CD1c-positive myeloid dendritic cell (primary cell): ENCODE results near the gene ADNP2.
"Not testable (repeated sequence)": the region's sequence is repeated elsewhere in the genome, so short reads cannot be mapped to it uniquely, and the experiment has no call there.

Source experiments
- DNase-seq: peaks from one replicate; pipeline ENCODE4 v3.0.0-alpha.2; 2016; ENCODE audit errors: extremely low spot score

The ADNP2 gene

DNA sequence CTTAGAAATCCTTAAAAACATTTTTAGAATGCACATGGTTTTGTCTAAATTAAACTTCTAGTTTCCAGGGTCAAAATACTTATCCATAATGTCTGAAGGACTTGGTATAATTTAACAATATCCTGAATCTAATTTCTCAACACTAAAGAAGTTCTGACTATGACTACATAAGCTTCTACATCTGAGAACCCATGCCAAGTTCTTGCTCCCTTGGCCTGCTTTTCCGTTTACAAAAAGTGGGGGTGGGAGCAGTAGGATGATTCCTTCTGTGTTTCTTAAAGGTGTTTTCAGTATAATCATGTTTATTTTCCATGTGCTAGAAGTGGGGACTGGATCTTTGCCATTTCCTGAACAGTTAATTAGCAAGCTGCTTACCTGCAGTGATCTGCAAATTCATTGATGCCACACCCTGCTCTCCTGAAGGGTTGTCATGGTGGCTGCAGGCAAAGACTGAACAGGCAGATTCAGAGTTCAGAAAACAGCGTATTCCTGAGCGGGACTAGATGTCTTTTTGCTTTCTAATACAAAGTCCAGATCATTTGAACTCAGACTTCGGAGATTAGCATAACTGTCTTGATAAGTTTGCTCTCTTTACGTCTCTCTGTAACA lies 36.2 kb downstream of the ADNP2 start:
- DNase-seq, result no peak

DNA sequence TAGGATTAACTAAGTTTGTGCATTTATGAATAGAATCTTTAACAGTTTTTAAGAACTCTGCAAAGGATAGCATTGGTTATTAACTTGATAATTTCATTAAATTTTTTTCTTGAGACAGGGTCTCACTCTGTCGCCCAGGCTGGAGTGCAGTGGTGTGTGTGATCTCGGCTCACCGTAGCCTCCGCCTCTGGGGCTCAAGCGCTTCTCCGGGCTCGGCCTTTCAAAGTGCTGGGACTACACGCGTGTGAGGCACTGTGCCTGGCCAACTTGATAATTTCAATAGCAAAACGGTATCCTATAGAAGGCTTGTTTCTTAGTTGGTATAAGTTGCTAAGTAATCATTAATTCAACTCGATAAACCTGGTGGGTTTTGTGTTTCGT lies 38.0 kb downstream of the ADNP2 start:
- no peak for DNase-seq

- DNase-seq, result peak; percentile 85
Observed at GRCh38 chr18:80147418-80148325, 38.6 kb downstream of the ADNP2 start.

DNA sequence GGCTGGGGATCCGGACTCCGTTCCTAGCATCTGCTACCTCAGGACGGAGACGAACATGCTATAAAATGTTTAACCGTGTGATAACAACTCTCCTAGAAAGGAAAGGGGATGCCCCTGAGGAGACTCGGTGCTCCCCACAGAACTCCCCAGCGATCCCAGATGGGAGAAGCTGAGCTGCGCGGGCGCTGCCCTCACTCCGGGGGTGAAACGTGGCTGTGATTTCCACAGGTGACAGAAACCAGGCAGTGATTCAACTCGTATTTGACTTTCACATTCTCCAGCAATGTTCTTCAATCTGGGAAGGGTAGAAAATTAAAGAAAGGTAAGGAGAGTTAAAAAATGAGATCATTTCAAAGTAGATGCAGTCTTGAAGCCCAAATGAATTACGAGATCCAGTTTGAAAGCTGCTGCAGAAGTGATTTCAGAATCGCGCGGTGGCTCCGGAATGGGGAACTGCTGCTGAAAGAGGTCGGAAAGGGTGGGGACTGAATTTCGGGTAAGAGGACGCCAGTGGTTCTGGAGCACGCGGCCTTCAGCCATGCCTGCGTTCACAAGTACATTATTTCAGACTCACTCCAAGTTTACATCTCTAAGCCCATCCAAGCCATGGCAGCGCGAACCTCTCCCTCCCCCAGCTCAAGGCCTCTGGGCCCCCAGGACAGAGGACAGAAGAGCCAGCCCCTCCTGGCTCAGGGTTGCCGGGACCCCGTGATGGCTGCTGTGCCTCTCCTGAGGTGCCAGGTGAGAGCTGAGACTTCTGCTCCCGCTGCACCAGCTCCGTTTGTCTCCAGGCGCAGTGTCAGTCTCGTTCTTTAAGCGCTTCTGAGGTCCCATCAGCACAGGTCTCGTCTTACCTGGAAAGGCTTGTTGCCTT lies 39.5 kb downstream of the ADNP2 start:
- peak; percentile 62 for DNase-seq

DNA sequence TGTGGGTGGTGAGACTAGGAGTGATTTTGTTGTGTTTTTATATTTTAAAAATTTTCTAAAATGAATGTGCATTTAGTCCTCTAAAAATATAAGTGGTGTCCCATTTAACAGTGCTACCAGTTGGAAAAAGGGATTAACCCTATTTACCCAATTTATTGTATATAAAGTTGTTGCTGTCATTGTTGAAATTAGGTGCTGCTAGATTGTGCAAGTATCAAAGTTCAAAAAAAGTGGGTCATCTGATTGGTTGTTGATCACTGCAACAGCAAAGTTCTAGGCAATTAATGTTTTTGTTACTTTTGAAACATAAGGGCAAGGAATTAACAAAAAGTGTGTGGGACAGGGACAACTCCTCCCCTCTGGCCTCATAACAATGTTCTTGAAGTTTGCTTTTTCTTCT lies 40.6 kb downstream of the ADNP2 start:
- DNase-seq, result no peak

DNA sequence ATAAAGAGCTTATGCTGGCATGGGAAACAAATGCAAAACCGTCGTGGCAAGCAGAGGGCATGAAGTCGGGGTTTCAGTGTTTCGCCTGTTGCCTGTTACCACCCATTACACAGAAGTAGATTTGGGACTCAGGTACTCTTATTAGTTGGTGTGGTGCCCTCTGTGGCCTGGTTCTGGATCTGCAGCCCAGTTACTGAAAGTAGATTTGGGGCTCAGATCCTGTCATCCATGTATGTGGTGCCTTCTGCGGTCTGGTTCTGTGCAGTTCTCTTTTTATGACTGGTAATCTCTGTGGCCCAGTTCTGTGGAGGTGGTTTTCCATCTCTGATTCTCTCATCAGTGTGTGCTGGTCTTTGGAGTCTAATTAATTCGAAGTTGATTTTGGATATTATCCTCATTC lies 45.2 kb downstream of the ADNP2 start:
- DNase-seq, result peak; percentile 3

- peak; percentile 74 for DNase-seq
Observed at GRCh38 chr18:80157708-80158343, 48.8 kb downstream of the ADNP2 start.

- no peak for DNase-seq
Observed at GRCh38 chr18:80158365-80158764, 49.3 kb downstream of the ADNP2 start.

- peak; percentile 57 for DNase-seq
Observed at GRCh38 chr18:80159713-80160636, 50.9 kb downstream of the ADNP2 start.

GRCh38 chr18:80161781-80162417 lies 52.8 kb downstream of the ADNP2 start:
- no peak for DNase-seq

- DNase-seq, result no peak
Observed at GRCh38 chr18:80163183-80163582, 54.1 kb downstream of the ADNP2 start.

- DNase-seq, result not testable (repeated sequence)
Observed at GRCh38 chr18:80164727-80165355, 55.8 kb downstream of the ADNP2 start.

GRCh38 chr18:80166240-80166639 lies 57.2 kb downstream of the ADNP2 start:
- DNase-seq, result no peak

- no peak for DNase-seq
Observed at GRCh38 chr18:80166725-80167124, 57.7 kb downstream of the ADNP2 start.

GRCh38 chr18:80167331-80167730 lies 58.3 kb downstream of the ADNP2 start:
- DNase-seq, result no peak

DNA sequence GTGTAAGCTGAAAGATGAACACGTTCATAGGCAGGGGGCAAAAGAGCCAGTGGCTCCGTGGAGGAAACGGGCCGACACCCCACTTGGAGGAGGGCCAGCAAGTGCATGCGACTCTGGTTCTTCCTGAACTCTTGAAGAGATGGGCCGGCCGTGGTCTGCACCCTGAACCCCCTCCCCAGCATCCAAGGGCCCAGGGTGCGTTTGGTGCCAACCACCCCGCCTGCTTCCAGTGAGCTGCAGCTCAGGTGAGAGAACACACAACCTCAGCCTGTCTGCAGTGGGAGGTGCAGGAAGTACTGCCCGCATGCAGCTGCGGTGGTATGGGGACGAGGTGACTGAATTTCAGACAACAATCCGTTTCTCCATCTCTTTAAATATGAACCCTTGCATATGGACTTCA lies 58.9 kb downstream of the ADNP2 start:
- no peak for DNase-seq

DNA sequence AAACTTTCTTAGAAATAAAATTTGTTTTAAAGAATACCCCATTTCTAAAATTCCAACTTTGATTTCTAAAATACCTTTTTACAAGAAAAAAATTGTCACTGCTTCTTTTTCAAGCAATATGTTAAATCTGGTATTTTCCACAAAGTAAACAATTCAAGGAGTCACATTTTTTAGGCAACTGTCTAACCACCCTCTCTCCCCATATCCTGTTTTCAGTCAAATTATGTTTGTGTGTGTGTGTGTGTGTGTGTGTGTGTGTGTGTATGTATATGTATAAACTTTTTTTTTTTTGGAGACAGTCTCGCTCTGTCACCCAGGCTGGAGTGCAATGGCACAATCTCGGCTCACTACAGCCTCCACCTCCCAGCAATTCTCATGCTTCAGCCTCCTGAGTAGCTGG lies 59.3 kb downstream of the ADNP2 start:
- no peak for DNase-seq

DNA sequence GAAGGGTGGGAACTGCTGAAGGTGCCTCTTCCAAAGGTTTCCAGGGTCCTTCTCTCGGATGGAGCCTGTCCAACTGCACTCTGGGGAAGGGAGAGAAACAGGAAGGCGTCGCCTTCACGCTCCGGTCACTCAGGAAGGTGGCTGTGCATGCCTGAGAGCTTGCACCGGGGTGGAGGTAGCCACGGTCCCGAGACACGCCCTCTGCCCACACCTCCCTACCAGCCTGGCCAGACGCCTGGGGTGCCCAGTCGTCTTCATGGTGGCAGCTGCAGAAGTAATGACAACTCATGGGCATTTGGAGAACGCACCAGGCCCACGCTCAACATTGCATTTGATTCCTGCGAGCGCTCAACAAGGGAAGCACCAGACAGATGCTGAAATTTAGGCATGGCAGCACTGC lies 59.9 kb downstream of the ADNP2 start:
- DNase-seq, result no peak

GRCh38 chr18:80169607-80170006 lies 60.5 kb downstream of the ADNP2 start:
- no peak for DNase-seq
